Fibroblast of skin of right quadriceps (primary cell): ENCODE measurements around the gene NACC2.
"Not testable (repeated sequence)": the region's sequence is repeated elsewhere in the genome, so short reads cannot be mapped to it uniquely, and the experiment has no call there.

Experiments used
- DNase-seq: peaks from one replicate; pipeline ENCODE4 v3.0.0-alpha.2; 2013

Gene NACC2

DNA sequence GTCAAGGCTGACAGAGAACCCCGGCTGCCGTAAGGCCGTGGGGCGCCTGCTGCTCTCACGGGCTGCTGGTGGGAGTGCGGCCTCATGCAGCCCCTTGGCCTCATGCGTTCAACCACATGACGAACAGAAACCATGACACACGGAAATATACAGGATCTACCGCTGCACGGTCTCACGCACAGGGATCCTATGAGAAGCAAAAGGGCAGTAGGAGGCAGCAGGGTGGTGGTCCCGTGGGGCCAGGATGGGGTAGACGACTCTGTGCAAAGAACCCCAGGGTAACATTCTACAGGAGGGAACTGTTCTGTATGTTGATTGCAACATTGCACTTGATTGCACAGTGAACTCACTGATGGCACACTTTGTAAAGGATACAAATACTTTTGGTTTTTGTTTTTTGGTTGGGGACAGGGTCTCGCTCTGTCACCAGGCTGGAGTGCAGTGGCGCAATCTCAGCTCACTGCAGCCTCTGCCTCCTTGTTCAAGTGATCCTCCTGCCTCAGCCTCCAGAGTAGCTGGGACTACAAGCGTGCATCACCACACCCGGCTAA is 51.6 kb downstream of the NACC2 start:
- DNase-seq = no peak

GRCh38 chr9:136042541-136042940 is 52.5 kb downstream of the NACC2 start:
- DNase-seq = no peak

DNA sequence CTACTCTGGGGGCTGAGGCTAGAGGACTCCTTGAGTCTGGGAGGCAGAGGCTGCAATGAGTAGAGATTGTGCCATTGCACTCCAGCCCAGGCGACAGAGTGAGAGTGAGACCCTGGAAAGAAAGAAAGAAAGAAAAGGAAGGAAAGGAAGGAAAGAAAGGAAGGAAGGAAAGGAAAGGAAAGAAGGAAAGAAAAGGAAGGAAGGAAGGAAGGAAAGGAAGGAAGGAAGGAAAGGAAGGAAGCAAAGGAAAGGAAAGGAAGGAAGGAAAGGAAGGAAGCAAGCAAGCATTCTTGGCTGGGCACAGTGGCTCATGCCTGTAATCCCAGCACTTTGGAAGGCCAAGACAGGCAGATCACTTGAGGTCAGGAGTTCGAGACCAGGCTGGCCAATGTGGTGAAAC is 54.2 kb downstream of the NACC2 start:
- DNase-seq = not testable (repeated sequence)

- no peak for DNase-seq
These were observed 55.6 kb downstream of the NACC2 start for GRCh38 chr9:136039488-136039887.

GRCh38 chr9:136036848-136037247 is 58.2 kb downstream of the NACC2 start:
- no peak for DNase-seq

GRCh38 chr9:136036050-136036449 is 59.0 kb downstream of the NACC2 start:
- DNase-seq = no peak

DNA sequence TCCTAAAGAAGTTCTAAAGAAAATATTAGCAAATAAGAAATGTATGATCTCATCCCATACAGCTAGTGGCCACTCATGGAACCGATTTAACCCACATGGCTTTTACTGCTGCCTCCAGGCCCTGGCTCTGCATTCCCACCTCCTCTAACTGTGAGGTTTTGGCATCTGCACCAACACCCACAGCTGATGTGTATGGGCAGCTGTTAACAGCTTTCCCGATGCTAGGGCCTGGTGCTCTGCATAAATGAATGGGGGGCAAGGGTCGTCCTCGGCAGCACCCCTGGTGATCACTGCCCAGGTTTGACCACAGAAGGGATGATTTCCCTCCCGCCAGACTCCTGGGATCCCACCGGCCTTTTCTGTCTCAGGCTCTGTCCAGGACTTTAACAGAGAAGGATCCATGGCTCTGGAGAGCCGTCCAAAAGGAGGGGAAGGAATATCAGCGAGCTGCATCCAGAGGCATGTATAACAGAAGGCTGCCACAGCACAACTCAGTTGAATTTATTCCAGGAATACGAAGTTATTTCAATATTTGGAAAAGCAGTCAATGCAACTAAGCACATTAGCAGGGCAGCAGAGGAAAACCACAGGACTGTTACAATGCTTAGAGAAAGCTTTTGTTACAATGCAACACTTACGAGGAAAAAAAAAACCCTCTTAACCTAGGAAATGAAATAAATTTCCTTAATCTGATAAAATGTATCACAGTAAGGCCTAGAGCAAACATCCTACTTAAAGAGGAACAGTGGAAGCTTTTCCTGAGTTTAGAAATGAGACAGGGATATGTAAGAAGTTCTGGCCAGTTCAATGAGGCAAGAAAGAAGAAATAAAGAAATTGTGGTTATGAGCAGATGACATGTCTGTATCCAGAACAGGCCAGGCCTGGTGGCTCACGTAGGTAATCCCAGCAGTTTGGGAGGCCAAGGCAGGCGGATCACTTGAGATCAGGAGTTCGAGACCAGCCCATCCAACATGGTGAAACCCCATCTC is 63.1 kb downstream of the NACC2 start:
- DNase-seq = no peak

DNA sequence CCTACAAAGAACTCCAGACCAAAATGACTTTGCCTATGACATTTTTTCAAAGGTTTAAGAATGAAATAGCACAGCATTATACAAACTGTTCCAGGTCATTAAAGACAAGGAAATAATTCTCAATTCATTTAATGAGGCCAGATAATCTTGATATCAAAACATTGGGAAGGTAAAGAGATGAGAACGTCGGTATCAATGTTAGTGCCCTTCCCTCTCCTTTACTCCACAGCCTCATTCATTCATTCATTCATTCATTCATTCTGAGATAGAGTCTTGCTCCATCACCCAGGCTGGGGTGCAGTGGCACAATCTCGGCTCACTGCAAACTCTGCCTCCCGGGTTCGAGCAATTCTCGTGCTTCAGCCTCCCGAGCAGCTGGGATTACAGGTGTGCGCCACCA is 64.0 kb downstream of the NACC2 start:
- DNase-seq = no peak

- DNase-seq = no peak
These were observed 65.5 kb downstream of the NACC2 start for GRCh38 chr9:136029556-136029955.

GRCh38 chr9:136028760-136029470 is 66.2 kb downstream of the NACC2 start:
- no peak for DNase-seq

DNA sequence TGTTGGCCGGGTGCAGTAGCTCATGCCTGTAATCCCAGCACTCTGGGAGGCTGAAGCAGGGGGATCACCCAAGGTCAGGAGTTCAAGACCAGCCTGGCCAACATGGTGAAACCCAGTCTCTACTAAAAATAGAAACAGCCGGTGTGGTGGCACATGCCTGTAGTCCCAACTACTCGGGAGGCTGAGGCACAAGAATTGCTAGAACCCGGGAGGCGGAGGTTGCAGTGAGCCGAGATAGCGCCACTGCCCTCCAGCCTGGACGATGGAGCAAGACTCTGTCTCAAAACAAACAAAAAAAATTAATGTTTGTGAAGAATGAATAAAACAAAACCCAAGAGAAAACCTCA is 68.2 kb downstream of the NACC2 start:
- DNase-seq = not testable (repeated sequence)

GRCh38 chr9:136026266-136026942 is 68.7 kb downstream of the NACC2 start:
- no peak for DNase-seq

GRCh38 chr9:136025481-136025880 is 69.6 kb downstream of the NACC2 start:
- DNase-seq = no peak

GRCh38 chr9:136024696-136025316 is 70.3 kb downstream of the NACC2 start:
- DNase-seq = no peak

DNA sequence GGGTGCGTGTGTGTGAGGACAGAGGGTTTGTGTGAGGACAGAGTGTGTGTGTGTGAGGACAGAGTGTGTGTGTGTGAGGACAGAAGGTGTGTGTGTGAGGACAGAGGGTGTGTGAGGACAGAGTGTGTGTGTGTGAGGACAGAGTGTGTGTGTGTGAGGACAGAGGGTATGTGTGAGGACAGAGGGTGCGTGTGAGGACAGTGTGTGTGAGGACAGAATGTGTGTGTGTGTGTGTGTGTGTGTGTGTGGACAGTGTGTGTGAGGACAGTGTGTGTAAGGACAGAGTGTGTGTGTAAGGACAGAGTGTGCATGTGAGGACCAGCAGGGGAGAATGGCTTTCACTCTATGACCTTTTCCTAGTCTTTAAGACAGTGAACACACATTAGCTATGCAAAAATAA is 70.8 kb downstream of the NACC2 start:
- no peak for DNase-seq

GRCh38 chr9:136023410-136024225 is 71.5 kb downstream of the NACC2 start:
- peak; percentile 74 for DNase-seq

- no peak for DNase-seq
These were observed 72.2 kb downstream of the NACC2 start for GRCh38 chr9:136022731-136023409.

GRCh38 chr9:136021872-136022681 is 73.0 kb downstream of the NACC2 start:
- no peak for DNase-seq

DNA sequence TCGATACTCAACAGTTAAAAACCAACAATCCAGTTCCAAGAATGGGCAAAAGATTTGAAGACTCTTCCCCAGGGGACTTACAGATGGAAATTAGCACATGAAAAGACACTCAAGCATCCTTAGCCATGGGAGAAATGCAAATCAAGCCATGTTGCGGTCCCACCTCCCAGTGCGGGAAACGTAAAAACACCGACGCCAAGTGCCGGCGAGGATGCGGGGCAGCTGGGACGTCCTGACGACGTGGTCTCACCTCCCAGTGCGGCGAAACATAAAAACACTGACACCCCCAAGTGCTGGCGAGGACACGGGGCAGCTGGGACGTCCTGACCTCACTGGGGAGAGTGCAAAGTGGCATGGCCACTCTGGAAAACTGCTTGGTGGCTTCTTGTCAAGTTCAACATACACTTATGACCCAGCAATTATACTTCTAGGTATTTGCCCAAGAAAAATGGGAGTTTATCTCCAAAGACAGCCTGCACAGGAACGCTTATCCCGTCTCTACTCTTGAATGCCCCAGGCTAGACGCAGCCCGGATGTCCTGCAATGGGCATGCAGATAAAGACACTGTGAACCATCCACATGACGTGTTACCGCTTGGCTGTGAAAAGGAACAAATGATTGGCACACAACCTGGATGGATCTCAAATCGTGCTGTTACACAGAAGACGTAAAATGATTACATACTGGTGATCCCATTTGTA is 73.8 kb downstream of the NACC2 start:
- no peak for DNase-seq

GRCh38 chr9:136020671-136021070 is 74.4 kb downstream of the NACC2 start:
- no peak for DNase-seq
